ENCODE results near the gene TBXA2R. TPM values are rescaled to one million over a fixed set of nuclear protein-coding genes. Genes with fewer than 3 reads are reported as not detected.

The TBXA2R gene
- total RNA-seq, 1 donor from 2014 or later, result 0.39 TPM

GRCh38 chr19:3550947-3551791 is 55.5 kb downstream of the TBXA2R start:
- Histone ChIP-seq H4K20me1 (ENCODE audit: insufficient read depth, low read length) (peaks cover 73% of the 10 kb centered on the region), H3K9me3 (ENCODE audit: insufficient read depth, low read depth, low read length) (no peaks in the 10 kb centered on the region), H3K4me1 (ENCODE audit: insufficient read depth, low read length) (peaks cover 19% of the 10 kb centered on the region), H2AFZ (ENCODE audit: low read depth, low read length) (no peak overlapping the region), H3K9ac (ENCODE audit: low read length) (no peak overlapping the region), H3K79me2 (ENCODE audit: insufficient read depth, low read length) (peaks cover 48% of the 10 kb centered on the region), H3K4me3 (ENCODE audit: insufficient read depth, low read depth, low read length) (no peak overlapping the region), H3K36me3 (ENCODE audit: insufficient read depth, low read length) (no peaks in the 10 kb centered on the region), H3K27ac (ENCODE audit: low read depth, low read length) (no peak overlapping the region), H3K4me2 (ENCODE audit: low read length) (no peak overlapping the region), H3K27me3 (ENCODE audit: insufficient read depth, low read length) (no peaks in the 10 kb centered on the region)
- Mint-ChIP-seq H3K27me3 (ENCODE audit: low read depth, unreplicated experiment) (no peaks in the 10 kb centered on the region), H3K9me3 (ENCODE audit: unreplicated experiment) (no peaks in the 10 kb centered on the region), H3K4me3 (ENCODE audit: unreplicated experiment) (no peak overlapping the region), H3K4me1 (ENCODE audit: low read depth, unreplicated experiment) (peaks cover 17% of the 10 kb centered on the region), H3K36me3 (ENCODE audit: low read depth, unreplicated experiment) (peaks cover 15% of the 10 kb centered on the region), H3K27ac (ENCODE audit: unreplicated experiment) (peak overlapping the region; percentile 41)
- no peak for FAIRE-seq
- no peak for TF ChIP-seq EZH2 (IDR thresholded peaks at IDR 0.05; ENCODE audit: insufficient read depth, low read length)
- no peak for TF ChIP-seq CTCF (IDR thresholded peaks at IDR 0.05; ENCODE audit: insufficient read depth, low read depth, low read length)
- no peak for DNase-seq (ENCODE audit: low read depth)

GRCh38 chr19:3549816-3550215 is 56.9 kb downstream of the TBXA2R start:
- Mint-ChIP-seq H3K4me3 (ENCODE audit: unreplicated experiment) (no peak overlapping the region), H3K36me3 (ENCODE audit: low read depth, unreplicated experiment) (peaks cover 10% of the 10 kb centered on the region), H3K9me3 (ENCODE audit: unreplicated experiment) (no peaks in the 10 kb centered on the region), H3K4me1 (ENCODE audit: low read depth, unreplicated experiment) (peaks cover 11% of the 10 kb centered on the region), H3K27me3 (ENCODE audit: low read depth, unreplicated experiment) (no peaks in the 10 kb centered on the region), H3K27ac (ENCODE audit: unreplicated experiment) (no peak overlapping the region)
- Histone ChIP-seq H3K9me3 (ENCODE audit: insufficient read depth, low read depth, low read length) (no peaks in the 10 kb centered on the region), H4K20me1 (ENCODE audit: insufficient read depth, low read length) (peaks cover 73% of the 10 kb centered on the region), H3K9ac (ENCODE audit: low read length) (no peak overlapping the region), H3K79me2 (ENCODE audit: insufficient read depth, low read length) (peaks cover 35% of the 10 kb centered on the region), H3K27ac (ENCODE audit: low read depth, low read length) (no peak overlapping the region), H3K4me1 (ENCODE audit: insufficient read depth, low read length) (peaks cover 11% of the 10 kb centered on the region), H3K4me3 (ENCODE audit: insufficient read depth, low read depth, low read length) (no peak overlapping the region), H3K4me2 (ENCODE audit: low read length) (no peak overlapping the region), H2AFZ (ENCODE audit: low read depth, low read length) (no peak overlapping the region), H3K36me3 (ENCODE audit: insufficient read depth, low read length) (peaks cover 3% of the 10 kb centered on the region), H3K27me3 (ENCODE audit: insufficient read depth, low read length) (no peaks in the 10 kb centered on the region)
- no peak for FAIRE-seq
- no peak for DNase-seq (ENCODE audit: low read depth)
- TF ChIP-seq CTCF (IDR thresholded peaks at IDR 0.05; ENCODE audit: insufficient read depth, low read depth, low read length) (no peak), EZH2 (IDR thresholded peaks at IDR 0.05; ENCODE audit: insufficient read depth, low read length) (no peak)

DNA sequence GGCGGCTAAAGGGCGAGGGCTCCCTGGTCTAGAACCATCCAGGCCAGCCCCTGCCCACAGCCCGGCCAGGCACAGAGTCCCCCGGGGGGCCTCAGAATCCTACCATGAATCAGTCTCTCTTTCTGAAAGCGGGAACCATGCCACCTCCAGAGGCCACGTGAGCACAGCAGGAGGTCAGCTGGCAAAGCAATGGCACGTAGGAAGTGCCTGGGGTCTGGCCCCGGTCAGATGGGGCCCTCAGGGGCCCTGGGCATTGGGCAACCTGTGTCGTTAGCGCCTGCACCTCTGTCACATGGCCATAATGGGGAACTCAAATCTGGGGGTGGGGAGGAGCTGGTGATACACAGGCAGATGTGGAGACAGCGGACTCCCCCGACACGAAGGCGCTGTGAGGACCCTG is 58.1 kb downstream of the TBXA2R start:
- peaks cover 7% of the 10 kb centered on the region for H3K4me1 ChIP-seq (ENCODE audit: insufficient read depth, low read length)
- no peak overlapping the region for H3K9ac ChIP-seq (ENCODE audit: low read length)
- no peak overlapping the region for H3K4me3 ChIP-seq (ENCODE audit: insufficient read depth, low read depth, low read length)
- peaks cover 3% of the 10 kb centered on the region for H3K36me3 ChIP-seq (ENCODE audit: insufficient read depth, low read length)
- H3K9me3 ChIP-seq (ENCODE audit: insufficient read depth, low read depth, low read length), result no peaks in the 10 kb centered on the region
- H2AFZ ChIP-seq (ENCODE audit: low read depth, low read length), result no peak overlapping the region
- Mint-ChIP-seq H3K4me1 (ENCODE audit: low read depth, unreplicated experiment) (peaks cover 6% of the 10 kb centered on the region), H3K27ac (ENCODE audit: unreplicated experiment) (no peak overlapping the region), H3K36me3 (ENCODE audit: low read depth, unreplicated experiment) (peaks cover 8% of the 10 kb centered on the region), H3K27me3 (ENCODE audit: low read depth, unreplicated experiment) (no peaks in the 10 kb centered on the region), H3K4me3 (ENCODE audit: unreplicated experiment) (no peak overlapping the region), H3K9me3 (ENCODE audit: unreplicated experiment) (no peaks in the 10 kb centered on the region)
- no peak for DNase-seq (ENCODE audit: low read depth)
- H3K79me2 ChIP-seq (ENCODE audit: insufficient read depth, low read length), result peaks cover 23% of the 10 kb centered on the region
- FAIRE-seq, result no peak
- H3K27me3 ChIP-seq (ENCODE audit: insufficient read depth, low read length), result no peaks in the 10 kb centered on the region
- H3K4me2 ChIP-seq (ENCODE audit: low read length), result no peak overlapping the region
- H4K20me1 ChIP-seq (ENCODE audit: insufficient read depth, low read length), result peaks cover 77% of the 10 kb centered on the region
- TF ChIP-seq CTCF (IDR thresholded peaks at IDR 0.05; ENCODE audit: insufficient read depth, low read depth, low read length) (no peak), EZH2 (IDR thresholded peaks at IDR 0.05; ENCODE audit: insufficient read depth, low read length) (no peak)
- H3K27ac ChIP-seq (ENCODE audit: low read depth, low read length), result no peak overlapping the region

Measured in astrocyte (in vitro differentiated cells and primary cell).